DMS153 treated with DMSO at 0.1 percent for 48 hours (cell line): ENCODE measurements around the gene CST6.

ENCODE experiments used
- DNase-seq: peaks from one replicate; lab custom pipeline; 2025; ENCODE audit not compliant: unreplicated experiment; lab: John Stamatoyannopoulos, UW

The CST6 gene

GRCh38 chr11:66011785-66012303 lies at the start of gene CST6:
Gene CST6 (plus strand): TSS chr11:66012008. CDS start chr11:66012045, 37 bp downstream.
- no peak for DNase-seq

GRCh38 chr11:65962141-65962564 lies 49.7 kb upstream of the CST6 start:
- DNase-seq: no peak

GRCh38 chr11:65964906-65965305 lies 46.9 kb upstream of the CST6 start:
- no peak for DNase-seq

GRCh38 chr11:65965986-65966762 lies 45.6 kb upstream of the CST6 start:
- DNase-seq: no peak

- no peak for DNase-seq
Measured at GRCh38 chr11:65967329-65967934, 44.4 kb upstream of the CST6 start.

GRCh38 chr11:65968600-65969482 lies 43.0 kb upstream of the CST6 start:
- no peak for DNase-seq

- DNase-seq: no peak
Measured at GRCh38 chr11:65972116-65972515, 39.7 kb upstream of the CST6 start.

- DNase-seq: no peak
Measured at GRCh38 chr11:65973439-65974110, 38.2 kb upstream of the CST6 start.

- no peak for DNase-seq
Measured at GRCh38 chr11:65975771-65976170, 36.0 kb upstream of the CST6 start.

GRCh38 chr11:65976216-65977176 lies 35.3 kb upstream of the CST6 start:
- DNase-seq: no peak

GRCh38 chr11:65977621-65978390 lies 34.0 kb upstream of the CST6 start:
- no peak for DNase-seq

- DNase-seq: no peak
Measured at GRCh38 chr11:65978391-65979238, 33.2 kb upstream of the CST6 start.

GRCh38 chr11:65979261-65979759 lies 32.5 kb upstream of the CST6 start:
- no peak for DNase-seq

GRCh38 chr11:65981101-65981740 lies 30.6 kb upstream of the CST6 start:
- no peak for DNase-seq

GRCh38 chr11:65981972-65982823 lies 29.6 kb upstream of the CST6 start:
- no peak for DNase-seq

GRCh38 chr11:65982824-65983588 lies 28.8 kb upstream of the CST6 start:
- no peak for DNase-seq
